GM19351 (cell line): ENCODE data around the gene ASNSD1.
A peak's percentile ranks its signal among the peaks of the same experiment; 100 is the strongest.
"Not testable (repeated sequence)": the region's sequence is repeated elsewhere in the genome, so short reads cannot be mapped to it uniquely, and the experiment has no call there.

Experiments
- ATAC-seq: cut with Tn5 transposase; IDR thresholded peaks from one replicate; pipeline ENCODE4 v1.9.1; 2021; ENCODE audit warnings: mild to moderate bottlenecking, moderate library complexity; ENCODE audit not compliant: unreplicated experiment

Gene ASNSD1

GRCh38 chr2:189684811-189685210 lies 23.6 kb downstream of the ASNSD1 start:
- no peak for ATAC-seq

- peak; percentile 67 for ATAC-seq
Observed at GRCh38 chr2:189685540-189686229, 24.4 kb downstream of the ASNSD1 start.

- not testable (repeated sequence) for ATAC-seq
Observed at GRCh38 chr2:189687796-189688195, 26.5 kb downstream of the ASNSD1 start.

GRCh38 chr2:189696223-189696622 lies 35.0 kb downstream of the ASNSD1 start:
- no peak for ATAC-seq

GRCh38 chr2:189698020-189698887 lies 37.0 kb downstream of the ASNSD1 start:
- peak; percentile 67 for ATAC-seq

GRCh38 chr2:189700681-189701080 lies 39.4 kb downstream of the ASNSD1 start:
- ATAC-seq = no peak

- no peak for ATAC-seq
Observed at GRCh38 chr2:189702071-189702470, 40.8 kb downstream of the ASNSD1 start.

- ATAC-seq = no peak
Observed at GRCh38 chr2:189709501-189710221, 48.4 kb downstream of the ASNSD1 start.

GRCh38 chr2:189717593-189717992 lies 56.3 kb downstream of the ASNSD1 start:
- ATAC-seq = not testable (repeated sequence)

GRCh38 chr2:189719571-189719970 lies 58.3 kb downstream of the ASNSD1 start:
- no peak for ATAC-seq
